GM12878 (cell line): ENCODE data around the gene ELMO3.

Source experiments
- CHD1 ChIP-seq: IDR thresholded peaks from 2 replicates; pipeline ENCODE4 v1.6.1; 2012; ENCODE audit warnings: low read depth, low read length, improper control_type of control experiment
- HDAC6 ChIP-seq: fragments of 200-600 bp; sonication (generic); IDR thresholded peaks from one replicate; pipeline ENCODE4 v1.8.0; 2017; ENCODE audit warnings: antibody characterized with exemption; ENCODE audit not compliant: unreplicated experiment
- LARP7 ChIP-seq: fragments of 450-650 bp; IDR thresholded peaks from 2 replicates; pipeline ENCODE4 v1.6.1; 2017; ENCODE audit warnings: mild to moderate bottlenecking
- POU2F2 ChIP-seq: IDR thresholded peaks from 3 replicates; pipeline ENCODE4 v1.6.1; 2011; ENCODE audit warnings: low read depth, mild to moderate bottlenecking, low read length, borderline replicate concordance
- USF2 ChIP-seq: IDR thresholded peaks from 2 replicates; pipeline ENCODE4 v1.6.1; 2011; ENCODE audit warnings: low read depth, low read length, improper control_type of control experiment, borderline replicate concordance
- YY1 ChIP-seq: IDR thresholded peaks from 2 replicates; pipeline ENCODE4 v1.6.1; 2011; ENCODE audit warnings: low read depth, mild to moderate bottlenecking, low read length
- ZNF274 ChIP-seq: IDR thresholded peaks from one replicate; pipeline ENCODE4 v1.8.0; 2011; ENCODE audit not compliant: insufficient read length, insufficient read depth
- TF ChIP-seq, protein P1 (sequence below), 3 experiments: IDR thresholded peaks in 2 of 3; conservative IDR thresholded peaks in 1 of 3; 2 replicates each; pipeline ENCODE4 v1.5.1; 2011; ENCODE audit warnings: low read depth in 3 of 3, low read length in 3 of 3, mild to moderate bottlenecking in 3 of 3, control low read depth in 2 of 3, moderate library complexity in 2 of 3, inconsistent platforms in 1 of 3, mixed read lengths in 1 of 3; ENCODE audit not compliant: control insufficient read depth in 2 of 3, insufficient read depth in 1 of 3; ENCODE audit errors: extremely low read depth in 1 of 3

DNA sequence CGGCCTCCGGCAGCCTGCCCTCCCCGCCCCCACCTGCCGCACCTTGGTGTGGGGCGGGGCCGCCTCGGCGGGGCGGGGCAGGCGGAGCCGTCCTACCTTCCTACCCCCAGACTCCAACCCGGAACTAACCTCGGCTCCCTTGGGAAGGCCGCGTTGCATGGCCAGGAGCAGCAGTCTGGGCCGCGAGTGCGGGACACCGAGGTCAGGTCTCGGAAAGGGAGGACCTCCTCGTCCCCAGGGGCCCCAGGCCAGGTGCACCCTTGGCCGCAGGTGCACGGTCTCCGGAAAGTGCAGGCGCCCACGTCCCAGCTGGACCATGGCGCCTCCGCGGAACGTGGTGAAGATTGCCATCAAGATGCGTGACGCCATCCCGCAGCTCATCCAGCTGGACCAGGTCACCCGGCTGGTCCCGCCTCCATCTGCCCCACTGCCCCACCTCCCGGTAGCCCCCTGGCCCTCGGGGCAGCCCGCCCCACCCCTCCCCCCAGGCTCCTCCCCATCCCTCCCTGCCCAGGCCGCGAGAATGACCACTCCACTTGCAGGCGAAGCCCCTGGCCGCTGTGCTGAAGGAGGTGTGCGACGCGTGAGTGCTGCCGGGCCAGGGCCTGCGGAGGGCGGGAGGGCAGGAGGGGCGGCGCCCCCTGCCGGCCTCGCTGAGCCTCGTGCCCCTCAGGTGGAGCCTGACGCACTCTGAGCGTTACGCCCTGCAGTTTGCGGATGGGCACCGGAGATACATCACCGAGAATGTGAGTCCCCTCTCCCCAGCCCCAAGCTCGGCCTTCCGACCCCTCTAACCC, at the start of gene ELMO3:
- TF ChIP-seq USF2 (no peak), ZNF274 (no peak), HDAC6 (no peak), YY1 (no peak), LARP7 (no peak), POU2F2 (no peak), CHD1 (no peak)
- TF ChIP-seq, protein P1, sequence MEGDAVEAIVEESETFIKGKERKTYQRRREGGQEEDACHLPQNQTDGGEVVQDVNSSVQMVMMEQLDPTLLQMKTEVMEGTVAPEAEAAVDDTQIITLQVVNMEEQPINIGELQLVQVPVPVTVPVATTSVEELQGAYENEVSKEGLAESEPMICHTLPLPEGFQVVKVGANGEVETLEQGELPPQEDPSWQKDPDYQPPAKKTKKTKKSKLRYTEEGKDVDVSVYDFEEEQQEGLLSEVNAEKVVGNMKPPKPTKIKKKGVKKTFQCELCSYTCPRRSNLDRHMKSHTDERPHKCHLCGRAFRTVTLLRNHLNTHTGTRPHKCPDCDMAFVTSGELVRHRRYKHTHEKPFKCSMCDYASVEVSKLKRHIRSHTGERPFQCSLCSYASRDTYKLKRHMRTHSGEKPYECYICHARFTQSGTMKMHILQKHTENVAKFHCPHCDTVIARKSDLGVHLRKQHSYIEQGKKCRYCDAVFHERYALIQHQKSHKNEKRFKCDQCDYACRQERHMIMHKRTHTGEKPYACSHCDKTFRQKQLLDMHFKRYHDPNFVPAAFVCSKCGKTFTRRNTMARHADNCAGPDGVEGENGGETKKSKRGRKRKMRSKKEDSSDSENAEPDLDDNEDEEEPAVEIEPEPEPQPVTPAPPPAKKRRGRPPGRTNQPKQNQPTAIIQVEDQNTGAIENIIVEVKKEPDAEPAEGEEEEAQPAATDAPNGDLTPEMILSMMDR (IDR thresholded peaks at IDR 0.05 in 2 of 3, conservative IDR thresholded peaks at IDR 0.05 in 1 of 3; ENCODE audit: control insufficient read depth in 2 of 3, extremely low read depth in 1 of 3, insufficient read depth in 1 of 3, low read depth in 3 of 3, low read length in 3 of 3) = no peak
